IPS-18c (cell line): ENCODE results near the gene MS4A12.
"Not testable (repeated sequence)": the region's sequence is repeated elsewhere in the genome, so short reads cannot be mapped to it uniquely, and the experiment has no call there.

Source experiments
- H3K4me3 ChIP-seq: 2 replicates; pipeline ENCODE4 v1.7.0; 2013; ENCODE audit warnings: low read depth, mild to moderate bottlenecking, low read length, moderate library complexity; ENCODE audit not compliant: insufficient read depth
- H3K9me3 ChIP-seq: one replicate; pipeline ENCODE4 v1.6.1; 2013; ENCODE audit warnings: mild to moderate bottlenecking, low read length, moderate library complexity; ENCODE audit not compliant: control insufficient read depth, insufficient read depth

MS4A12 gene

GRCh38 chr11:60492488-60493009 lies at the start of gene MS4A12:
TSS of gene MS4A12 (plus strand) at chr11:60492778. CDS start at chr11:60497319, 4,541 bp downstream.
- H3K4me3 ChIP-seq: no peak within 1 kb of the TSS
- H3K9me3 ChIP-seq: no peaks in the 10 kb centered on the region

- Histone ChIP-seq H3K9me3 (no peaks in the 10 kb centered on the region), H3K4me3 (no peak overlapping the region)
Measured at GRCh38 chr11:60447070-60447469, 45.5 kb upstream of the MS4A12 start.

- H3K9me3 ChIP-seq: no peaks in the 10 kb centered on the region
- no peak overlapping the region for H3K4me3 ChIP-seq
Measured at GRCh38 chr11:60447846-60448245, 44.7 kb upstream of the MS4A12 start.

- H3K4me3 ChIP-seq, H3K9me3 ChIP-seq: not testable (repeated sequence)
Measured at GRCh38 chr11:60451185-60451584, 41.4 kb upstream of the MS4A12 start.

- no peak overlapping the region for H3K4me3 ChIP-seq
- H3K9me3 ChIP-seq: no peaks in the 10 kb centered on the region
Measured at GRCh38 chr11:60454212-60454611, 38.4 kb upstream of the MS4A12 start.

GRCh38 chr11:60455531-60456042 lies 37.0 kb upstream of the MS4A12 start, which contains the start of gene MS4A1:
TSS of gene MS4A1 (plus strand) at chr11:60455847. CDS start at chr11:60462375, 6,528 bp downstream.
- Histone ChIP-seq H3K4me3 (no peak within 1 kb of the TSS), H3K9me3 (no peaks in the 10 kb centered on the region)

GRCh38 chr11:60457576-60457975 lies 35.0 kb upstream of the MS4A12 start:
- H3K9me3 ChIP-seq: no peaks in the 10 kb centered on the region
- H3K4me3 ChIP-seq: no peak overlapping the region

GRCh38 chr11:60459345-60459744 lies 33.2 kb upstream of the MS4A12 start:
- Histone ChIP-seq H3K4me3 (no peak overlapping the region), H3K9me3 (no peaks in the 10 kb centered on the region)

GRCh38 chr11:60468829-60469228 lies 23.7 kb upstream of the MS4A12 start:
- Histone ChIP-seq H3K9me3 (no peaks in the 10 kb centered on the region), H3K4me3 (no peak overlapping the region)

GRCh38 chr11:60469723-60470122 lies 22.9 kb upstream of the MS4A12 start:
- Histone ChIP-seq H3K9me3 (no peaks in the 10 kb centered on the region), H3K4me3 (no peak overlapping the region)

- Histone ChIP-seq H3K4me3 (no peak overlapping the region), H3K9me3 (no peaks in the 10 kb centered on the region)
Measured at GRCh38 chr11:60477035-60477445, 15.5 kb upstream of the MS4A12 start.

- Histone ChIP-seq H3K4me3 (no peak overlapping the region), H3K9me3 (no peaks in the 10 kb centered on the region)
Measured at GRCh38 chr11:60482361-60482760, 10.2 kb upstream of the MS4A12 start.

GRCh38 chr11:60485987-60486386 lies 6.6 kb upstream of the MS4A12 start:
- Histone ChIP-seq H3K4me3 (no peak overlapping the region), H3K9me3 (no peaks in the 10 kb centered on the region)

- H3K9me3 ChIP-seq: no peaks in the 10 kb centered on the region
- no peak overlapping the region for H3K4me3 ChIP-seq
Measured at GRCh38 chr11:60493454-60493853, 876 bp downstream of the MS4A12 start.

GRCh38 chr11:60498399-60498798 lies 5.8 kb downstream of the MS4A12 start:
- Histone ChIP-seq H3K4me3 (no peak overlapping the region), H3K9me3 (no peaks in the 10 kb centered on the region)

- no peaks in the 10 kb centered on the region for H3K9me3 ChIP-seq
Measured at GRCh38 chr11:60498853-60499252, 6.3 kb downstream of the MS4A12 start.

GRCh38 chr11:60500276-60500910 lies 7.8 kb downstream of the MS4A12 start:
- no peaks in the 10 kb centered on the region for H3K9me3 ChIP-seq

More at GRCh38 chr11:60498853-60499252, 6.3 kb downstream of the MS4A12 start:
- no peak overlapping the region for H3K4me3 ChIP-seq

GRCh38 chr11:60502221-60502775 lies 9.7 kb downstream of the MS4A12 start:
- no peaks in the 10 kb centered on the region for H3K9me3 ChIP-seq
- H3K4me3 ChIP-seq: no peak overlapping the region

More at GRCh38 chr11:60500276-60500910, 7.8 kb downstream of the MS4A12 start:
- H3K4me3 ChIP-seq: no peak overlapping the region
